GM21529 (cell line): ENCODE data around the gene TNS3.
A peak's percentile ranks its signal among the peaks of the same experiment; 100 is the strongest.

Experiments used
- ATAC-seq: cut with Tn5 transposase; IDR thresholded peaks from one replicate; pipeline ENCODE4 v1.9.1; 2021; ENCODE audit not compliant: unreplicated experiment

Gene TNS3

GRCh38 chr7:47356261-47356660 is 225.7 kb downstream of the TNS3 start:
- ATAC-seq, result no peak

GRCh38 chr7:47355684-47356083 is 226.2 kb downstream of the TNS3 start:
- ATAC-seq, result no peak

GRCh38 chr7:47354831-47355541 is 226.9 kb downstream of the TNS3 start:
- ATAC-seq, result no peak

GRCh38 chr7:47354071-47354470 is 227.8 kb downstream of the TNS3 start:
- no peak for ATAC-seq

- ATAC-seq, result no peak
Observed at GRCh38 chr7:47352394-47352968, 229.4 kb downstream of the TNS3 start.

GRCh38 chr7:47351233-47352154 is 230.4 kb downstream of the TNS3 start:
- ATAC-seq, result no peak

GRCh38 chr7:47350425-47350824 is 231.5 kb downstream of the TNS3 start:
- ATAC-seq, result no peak

GRCh38 chr7:47349401-47349800 is 232.5 kb downstream of the TNS3 start:
- no peak for ATAC-seq

- no peak for ATAC-seq
Observed at GRCh38 chr7:47347816-47348385, 234.0 kb downstream of the TNS3 start.

GRCh38 chr7:47347346-47347745 is 234.6 kb downstream of the TNS3 start:
- no peak for ATAC-seq

GRCh38 chr7:47346377-47346914 is 235.5 kb downstream of the TNS3 start:
- no peak for ATAC-seq

GRCh38 chr7:47345857-47346298 is 236.0 kb downstream of the TNS3 start:
- ATAC-seq, result no peak

- no peak for ATAC-seq
Observed at GRCh38 chr7:47344171-47344955, 237.5 kb downstream of the TNS3 start.

- no peak for ATAC-seq
Observed at GRCh38 chr7:47343061-47343455, 238.9 kb downstream of the TNS3 start.

GRCh38 chr7:47342296-47343060 is 239.4 kb downstream of the TNS3 start:
- ATAC-seq, result no peak

- no peak for ATAC-seq
Observed at GRCh38 chr7:47340517-47340916, 241.4 kb downstream of the TNS3 start.

GRCh38 chr7:47338026-47338425 is 243.9 kb downstream of the TNS3 start:
- ATAC-seq, result no peak

GRCh38 chr7:47337531-47337930 is 244.4 kb downstream of the TNS3 start:
- peak; percentile 90 for ATAC-seq
